ENCODE results near the gene BTF3L4.

- TF ChIP-seq CTCF (IDR thresholded peaks at IDR 0.05; ENCODE audit: insufficient read depth, low read length, poor library complexity, severe bottlenecking) (no peak), EZH2phosphoT487 (conservative IDR thresholded peaks at IDR 0.05; ENCODE audit: low read length) (no peak)
Observed at GRCh38 chr1:52098139-52098871, 42.2 kb downstream of the BTF3L4 start.
